Nephron progenitor cell (in vitro differentiated cells): Measurements from ENCODE around the gene FKBP15.

ENCODE experiments used
- DNase-seq: peaks from one replicate; pipeline ENCODE4 v3.0.0; 2021
- H3K27ac Mint-ChIP-seq: 2 replicates; pipeline ENCODE4 v1.8.0; 2021; ENCODE audit warnings: mild to moderate bottlenecking, moderate library complexity, mixed read lengths
- H3K27me3 Mint-ChIP-seq: 2 replicates; pipeline ENCODE4 v1.8.0; 2021; ENCODE audit warnings: mild to moderate bottlenecking, low read depth, mixed read lengths; ENCODE audit not compliant: poor library complexity
- H3K36me3 Mint-ChIP-seq: 2 replicates; pipeline ENCODE4 v1.8.0; 2021; ENCODE audit warnings: low read depth, mixed read lengths
- H3K4me1 Mint-ChIP-seq: 2 replicates; pipeline ENCODE4 v1.8.0; 2021; ENCODE audit warnings: mixed read lengths
- H3K4me3 Mint-ChIP-seq: 2 replicates; pipeline ENCODE4 v1.8.0; 2021; ENCODE audit warnings: mild to moderate bottlenecking, moderate library complexity, mixed read lengths
- H3K9me3 Mint-ChIP-seq: 2 replicates; pipeline ENCODE4 v1.8.0; 2021; ENCODE audit warnings: mild to moderate bottlenecking, moderate library complexity, mixed read lengths
- CTCF ChIP-seq: fragments of 200-600 bp; sonication (generic); IDR thresholded peaks from 2 replicates; pipeline ENCODE4 v1.5.0; 2021; ENCODE audit warnings: antibody characterized with exemption

The FKBP15 gene

GRCh38 chr9:113219186-113219936 is 1.7 kb downstream of the FKBP15 start:
- peak overlapping the region; percentile 99 for H3K4me3 Mint-ChIP-seq
- H3K36me3 Mint-ChIP-seq = peaks cover 14% of the 10 kb centered on the region
- no peaks in the 10 kb centered on the region for H3K27me3 Mint-ChIP-seq
- TF ChIP-seq CTCF = no peak
- no peak overlapping the region for H3K27ac Mint-ChIP-seq
- H3K4me1 Mint-ChIP-seq = peaks cover 37% of the 10 kb centered on the region
- DNase-seq = no peak
- peaks cover 7% of the 10 kb centered on the region for H3K9me3 Mint-ChIP-seq

- no peak for DNase-seq
- peaks cover 7% of the 10 kb centered on the region for H3K9me3 Mint-ChIP-seq
- H3K4me1 Mint-ChIP-seq = peaks cover 13% of the 10 kb centered on the region
- TF ChIP-seq CTCF = no peak
- H3K4me3 Mint-ChIP-seq = no peak overlapping the region
- peaks cover 25% of the 10 kb centered on the region for H3K36me3 Mint-ChIP-seq
- H3K27ac Mint-ChIP-seq = no peak overlapping the region
- no peaks in the 10 kb centered on the region for H3K27me3 Mint-ChIP-seq
Observed at GRCh38 chr9:113216406-113216805, 4.7 kb downstream of the FKBP15 start.

GRCh38 chr9:113215132-113215531 is 5.9 kb downstream of the FKBP15 start:
- H3K36me3 Mint-ChIP-seq = peaks cover 29% of the 10 kb centered on the region
- no peak overlapping the region for H3K4me3 Mint-ChIP-seq
- no peak overlapping the region for H3K27ac Mint-ChIP-seq
- H3K27me3 Mint-ChIP-seq = no peaks in the 10 kb centered on the region
- peaks cover 7% of the 10 kb centered on the region for H3K9me3 Mint-ChIP-seq
- TF ChIP-seq CTCF = no peak
- peaks cover 8% of the 10 kb centered on the region for H3K4me1 Mint-ChIP-seq
- DNase-seq = no peak

GRCh38 chr9:113210815-113211214 is 10.3 kb downstream of the FKBP15 start:
- Mint-ChIP-seq H3K4me1 (no peaks in the 10 kb centered on the region), H3K9me3 (peaks cover 7% of the 10 kb centered on the region), H3K27ac (peak overlapping the region; percentile 78), H3K4me3 (no peak overlapping the region), H3K36me3 (peaks cover 43% of the 10 kb centered on the region), H3K27me3 (no peaks in the 10 kb centered on the region)
- DNase-seq = no peak
- TF ChIP-seq CTCF = no peak

GRCh38 chr9:113205861-113206260 is 15.2 kb downstream of the FKBP15 start:
- H3K27ac Mint-ChIP-seq = no peak overlapping the region
- no peaks in the 10 kb centered on the region for H3K9me3 Mint-ChIP-seq
- H3K36me3 Mint-ChIP-seq = peaks cover 61% of the 10 kb centered on the region
- no peaks in the 10 kb centered on the region for H3K27me3 Mint-ChIP-seq
- no peak for TF ChIP-seq CTCF
- H3K4me3 Mint-ChIP-seq = no peak overlapping the region
- no peak for DNase-seq
- H3K4me1 Mint-ChIP-seq = no peaks in the 10 kb centered on the region

GRCh38 chr9:113205432-113205831 is 15.6 kb downstream of the FKBP15 start:
- Mint-ChIP-seq H3K4me1 (no peaks in the 10 kb centered on the region), H3K4me3 (no peak overlapping the region), H3K36me3 (peaks cover 59% of the 10 kb centered on the region), H3K9me3 (no peaks in the 10 kb centered on the region), H3K27ac (no peak overlapping the region), H3K27me3 (no peaks in the 10 kb centered on the region)
- no peak for TF ChIP-seq CTCF
- no peak for DNase-seq
